GM12874 (cell line): ENCODE data around the gene TMPRSS6.

ENCODE experiments used
- CTCF ChIP-seq: IDR thresholded peaks from 2 replicates; pipeline ENCODE4 v1.5.1; 2011; ENCODE audit warnings: low read depth, mild to moderate bottlenecking, control low read depth, low read length, moderate library complexity; ENCODE audit not compliant: insufficient read depth

The TMPRSS6 gene

GRCh38 chr22:37111156-37111717, 1.7 kb upstream of the TMPRSS6 start:
- TF ChIP-seq CTCF: no peak

GRCh38 chr22:37107816-37108621, 1.5 kb downstream of the TMPRSS6 start:
- TF ChIP-seq CTCF: no peak

- TF ChIP-seq CTCF: no peak
Measured at GRCh38 chr22:37105990-37106389, 3.5 kb downstream of the TMPRSS6 start.

GRCh38 chr22:37105154-37105553, 4.4 kb downstream of the TMPRSS6 start:
- no peak for TF ChIP-seq CTCF

- no peak for TF ChIP-seq CTCF
Measured at GRCh38 chr22:37103656-37104452, 5.7 kb downstream of the TMPRSS6 start.

- TF ChIP-seq CTCF: no peak
Measured at GRCh38 chr22:37103151-37103550, 6.4 kb downstream of the TMPRSS6 start.

GRCh38 chr22:37101311-37102066, 8.0 kb downstream of the TMPRSS6 start:
- TF ChIP-seq CTCF: no peak
